Lower leg skin (tissue), 3 donors: Measurements from ENCODE around the gene WNK2.

ENCODE experiments used
- POLR2A ChIP-seq, 2 donors: fragments of 450-650 bp; IDR thresholded peaks; one replicate each; pipeline ENCODE4 v1.6.1; 2016 to 2017; ENCODE audit warnings: antibody characterized with exemption in 2 of 2, mild to moderate bottlenecking in 1 of 2, moderate library complexity in 1 of 2
- TF ChIP-seq, protein P1 (sequence below), 3 donors: fragments of 450-650 bp; IDR thresholded peaks; one replicate each; pipeline ENCODE4 v1.5.1; 2016; ENCODE audit warnings: antibody characterized with exemption in 3 of 3, mild to moderate bottlenecking in 3 of 3, moderate library complexity in 2 of 3

DNA sequence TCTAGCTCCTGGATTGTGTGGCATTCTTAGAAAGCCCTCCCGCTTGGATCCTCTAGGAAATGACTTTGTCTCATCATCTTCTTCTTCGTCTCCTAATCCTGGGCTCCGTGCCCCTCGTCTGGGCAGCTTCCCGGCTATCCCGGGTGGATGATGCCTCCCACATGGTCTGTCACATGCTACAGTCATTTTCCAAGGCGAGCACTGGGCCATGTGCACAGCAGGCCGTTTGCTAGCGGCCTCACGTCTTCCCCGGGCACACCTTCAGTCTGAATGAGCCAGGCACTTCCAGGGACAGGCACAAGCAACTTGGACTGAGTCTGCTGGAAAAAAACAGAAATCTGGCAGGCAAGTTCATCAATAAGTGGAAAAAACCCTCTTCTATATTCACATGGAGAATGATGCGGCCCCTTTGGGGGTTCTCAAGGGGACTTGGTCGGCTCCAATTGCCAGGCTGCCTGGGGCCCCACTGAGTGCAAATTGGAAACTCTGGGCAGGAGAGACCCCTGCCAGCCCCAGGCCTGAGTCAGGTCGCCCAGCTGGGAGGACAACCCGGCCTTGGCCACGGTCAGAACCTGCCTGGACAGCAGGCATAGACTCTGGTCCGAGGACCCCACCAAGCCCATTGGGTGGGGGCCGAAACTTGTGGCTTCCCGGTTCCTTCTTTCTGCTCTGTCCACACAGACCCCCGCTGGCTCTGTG is 11.1 kb upstream of the WNK2 start:
- TF ChIP-seq, protein P1, sequence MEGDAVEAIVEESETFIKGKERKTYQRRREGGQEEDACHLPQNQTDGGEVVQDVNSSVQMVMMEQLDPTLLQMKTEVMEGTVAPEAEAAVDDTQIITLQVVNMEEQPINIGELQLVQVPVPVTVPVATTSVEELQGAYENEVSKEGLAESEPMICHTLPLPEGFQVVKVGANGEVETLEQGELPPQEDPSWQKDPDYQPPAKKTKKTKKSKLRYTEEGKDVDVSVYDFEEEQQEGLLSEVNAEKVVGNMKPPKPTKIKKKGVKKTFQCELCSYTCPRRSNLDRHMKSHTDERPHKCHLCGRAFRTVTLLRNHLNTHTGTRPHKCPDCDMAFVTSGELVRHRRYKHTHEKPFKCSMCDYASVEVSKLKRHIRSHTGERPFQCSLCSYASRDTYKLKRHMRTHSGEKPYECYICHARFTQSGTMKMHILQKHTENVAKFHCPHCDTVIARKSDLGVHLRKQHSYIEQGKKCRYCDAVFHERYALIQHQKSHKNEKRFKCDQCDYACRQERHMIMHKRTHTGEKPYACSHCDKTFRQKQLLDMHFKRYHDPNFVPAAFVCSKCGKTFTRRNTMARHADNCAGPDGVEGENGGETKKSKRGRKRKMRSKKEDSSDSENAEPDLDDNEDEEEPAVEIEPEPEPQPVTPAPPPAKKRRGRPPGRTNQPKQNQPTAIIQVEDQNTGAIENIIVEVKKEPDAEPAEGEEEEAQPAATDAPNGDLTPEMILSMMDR (IDR thresholded peaks at IDR 0.05) = no peak
- no peak for TF ChIP-seq POLR2A (IDR thresholded peaks at IDR 0.05)
